GM12875 (cell line): ENCODE data around the gene PRSS36.

Experiments used
- H3K4me3 ChIP-seq: one replicate; pipeline ENCODE4 v1.5.1; 2011; ENCODE audit warnings: low read depth, low read length, control low read depth
- TF ChIP-seq, protein P1 (sequence below): IDR thresholded peaks from 2 replicates; pipeline ENCODE4 v1.5.1; 2011; ENCODE audit warnings: low read depth, mild to moderate bottlenecking, control low read depth, inconsistent platforms, low read length, moderate library complexity, borderline replicate concordance; ENCODE audit not compliant: insufficient read depth

Gene PRSS36

DNA sequence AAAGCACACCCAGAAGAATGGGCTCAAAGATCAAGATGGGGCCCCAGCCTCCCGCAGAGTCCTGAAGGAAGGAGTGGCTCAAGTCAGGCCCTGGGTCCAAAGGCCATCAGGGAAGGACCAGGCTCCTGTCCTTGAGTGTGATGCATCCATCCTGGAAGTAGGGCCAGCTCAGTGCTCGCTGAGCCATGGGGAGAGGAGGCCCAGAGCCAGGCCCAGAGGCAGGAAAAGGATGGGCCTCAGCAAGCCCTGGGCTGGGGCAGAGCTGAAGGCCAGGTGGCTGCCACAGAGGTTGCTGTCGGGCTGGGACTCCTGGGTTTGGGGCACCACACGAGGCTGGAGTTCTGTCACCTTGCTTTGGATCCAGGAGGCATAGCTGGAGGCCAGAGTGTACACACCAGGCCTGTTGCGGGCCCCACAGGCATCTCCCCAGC, 18.0 kb downstream of the PRSS36 start:
- no peak overlapping the region for H3K4me3 ChIP-seq
- TF ChIP-seq, protein P1, sequence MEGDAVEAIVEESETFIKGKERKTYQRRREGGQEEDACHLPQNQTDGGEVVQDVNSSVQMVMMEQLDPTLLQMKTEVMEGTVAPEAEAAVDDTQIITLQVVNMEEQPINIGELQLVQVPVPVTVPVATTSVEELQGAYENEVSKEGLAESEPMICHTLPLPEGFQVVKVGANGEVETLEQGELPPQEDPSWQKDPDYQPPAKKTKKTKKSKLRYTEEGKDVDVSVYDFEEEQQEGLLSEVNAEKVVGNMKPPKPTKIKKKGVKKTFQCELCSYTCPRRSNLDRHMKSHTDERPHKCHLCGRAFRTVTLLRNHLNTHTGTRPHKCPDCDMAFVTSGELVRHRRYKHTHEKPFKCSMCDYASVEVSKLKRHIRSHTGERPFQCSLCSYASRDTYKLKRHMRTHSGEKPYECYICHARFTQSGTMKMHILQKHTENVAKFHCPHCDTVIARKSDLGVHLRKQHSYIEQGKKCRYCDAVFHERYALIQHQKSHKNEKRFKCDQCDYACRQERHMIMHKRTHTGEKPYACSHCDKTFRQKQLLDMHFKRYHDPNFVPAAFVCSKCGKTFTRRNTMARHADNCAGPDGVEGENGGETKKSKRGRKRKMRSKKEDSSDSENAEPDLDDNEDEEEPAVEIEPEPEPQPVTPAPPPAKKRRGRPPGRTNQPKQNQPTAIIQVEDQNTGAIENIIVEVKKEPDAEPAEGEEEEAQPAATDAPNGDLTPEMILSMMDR, result no peak

DNA sequence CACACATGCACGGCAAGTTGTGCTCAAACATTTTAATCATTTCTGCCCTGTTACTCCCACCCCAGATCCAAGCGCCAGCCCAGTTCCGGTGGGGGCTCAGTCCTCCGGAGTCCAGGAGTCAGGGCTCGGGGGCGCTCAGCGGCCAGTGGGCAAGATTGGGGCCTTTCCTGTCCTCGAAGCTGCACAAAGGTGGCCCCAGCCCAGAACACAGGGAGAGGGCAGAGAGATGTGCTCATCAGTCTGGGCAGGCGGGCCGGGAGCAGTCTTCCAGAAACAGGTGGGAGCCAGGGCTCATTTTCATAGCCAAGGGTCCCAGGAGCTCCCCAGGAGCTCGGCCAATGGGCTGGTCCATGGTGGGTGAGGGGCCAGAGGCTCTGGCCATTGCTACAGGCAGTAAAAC, 18.4 kb downstream of the PRSS36 start:
- TF ChIP-seq, protein P1, result no peak
- H3K4me3 ChIP-seq, result no peak overlapping the region

DNA sequence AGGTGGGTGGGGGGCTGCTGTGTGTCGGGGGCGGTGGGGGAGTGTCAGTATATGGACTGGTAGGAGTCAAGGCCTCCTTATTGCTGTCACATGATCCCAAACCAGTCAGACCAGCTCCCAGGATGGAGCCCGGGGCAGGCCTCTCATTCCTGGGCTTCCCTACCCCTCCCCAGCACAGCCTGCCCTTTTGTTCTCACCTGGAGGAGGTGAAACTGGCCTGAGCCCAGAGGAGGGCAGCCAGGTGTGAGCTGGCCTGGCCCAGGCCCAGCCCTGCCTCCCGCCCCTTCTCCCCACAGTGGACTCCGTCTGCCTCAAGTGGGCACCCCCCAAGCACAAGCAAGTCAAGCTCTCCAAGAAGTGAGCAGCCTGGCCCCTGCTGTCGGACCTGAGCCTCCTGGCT, 19.0 kb downstream of the PRSS36 start:
- no peak overlapping the region for H3K4me3 ChIP-seq
- TF ChIP-seq, protein P1, result no peak

DNA sequence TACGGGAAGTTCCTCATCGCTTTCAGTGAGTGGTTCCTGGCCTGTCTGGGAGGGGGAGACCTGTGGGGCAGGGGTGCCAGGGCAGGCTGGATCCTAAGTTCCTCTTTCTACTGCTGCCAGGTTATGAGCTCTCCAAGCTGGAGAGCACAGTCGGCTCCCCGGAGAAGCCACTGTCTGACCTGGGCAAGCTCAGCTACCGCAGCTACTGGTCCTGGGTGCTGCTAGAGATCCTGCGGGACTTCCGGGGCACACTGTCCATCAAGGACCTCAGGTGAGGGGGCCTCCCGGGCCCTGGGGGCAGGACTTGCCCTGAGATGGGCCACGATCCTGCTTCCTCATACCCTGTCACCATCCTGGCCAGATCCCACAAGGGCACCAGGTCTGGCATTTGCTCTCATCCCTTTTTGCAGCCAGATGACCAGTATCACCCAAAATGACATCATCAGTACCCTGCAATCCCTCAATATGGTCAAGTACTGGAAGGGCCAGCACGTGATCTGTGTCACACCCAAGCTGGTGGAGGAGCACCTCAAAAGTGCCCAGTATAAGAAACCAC, 19.5 kb downstream of the PRSS36 start:
- TF ChIP-seq, protein P1, result no peak

DNA sequence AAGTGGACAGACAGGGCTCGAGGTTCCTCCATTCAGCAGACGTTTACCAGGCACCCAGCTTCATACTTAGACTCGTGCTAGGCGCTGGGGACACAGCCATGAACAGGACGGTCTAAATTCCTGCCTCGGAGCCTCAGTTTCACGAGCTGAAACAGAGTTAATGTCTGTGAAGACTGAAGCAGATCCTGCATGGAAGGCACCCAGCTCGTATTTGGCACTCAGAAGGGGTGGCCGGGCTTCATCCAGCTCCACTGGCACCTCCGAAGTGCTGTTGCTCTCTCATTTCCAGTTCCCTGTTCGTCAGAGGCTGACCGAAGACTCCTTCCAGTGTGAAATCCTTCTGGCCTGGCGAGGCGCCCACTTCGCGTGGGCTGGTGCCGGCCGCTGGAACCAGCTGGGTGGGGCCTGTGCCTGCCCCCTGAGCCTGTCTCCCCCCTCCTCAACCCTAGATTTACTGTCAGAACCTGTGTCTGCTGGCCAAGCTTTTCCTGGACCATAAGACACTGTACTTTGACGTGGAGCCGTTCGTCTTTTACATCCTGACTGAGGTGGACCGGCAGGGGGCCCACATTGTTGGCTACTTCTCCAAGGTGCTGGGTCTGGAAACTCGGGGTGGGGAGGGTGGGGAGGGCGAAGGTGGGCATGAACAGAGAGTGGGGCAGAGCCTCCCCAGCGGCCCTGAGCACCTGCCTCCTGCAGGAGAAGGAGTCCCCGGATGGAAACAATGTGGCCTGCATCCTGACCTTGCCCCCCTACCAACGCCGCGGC, 20.1 kb downstream of the PRSS36 start:
- TF ChIP-seq, protein P1, result no peak
- no peak overlapping the region for H3K4me3 ChIP-seq

More for the DNA sequence above, 19.5 kb downstream of the PRSS36 start:
- no peak overlapping the region for H3K4me3 ChIP-seq

DNA sequence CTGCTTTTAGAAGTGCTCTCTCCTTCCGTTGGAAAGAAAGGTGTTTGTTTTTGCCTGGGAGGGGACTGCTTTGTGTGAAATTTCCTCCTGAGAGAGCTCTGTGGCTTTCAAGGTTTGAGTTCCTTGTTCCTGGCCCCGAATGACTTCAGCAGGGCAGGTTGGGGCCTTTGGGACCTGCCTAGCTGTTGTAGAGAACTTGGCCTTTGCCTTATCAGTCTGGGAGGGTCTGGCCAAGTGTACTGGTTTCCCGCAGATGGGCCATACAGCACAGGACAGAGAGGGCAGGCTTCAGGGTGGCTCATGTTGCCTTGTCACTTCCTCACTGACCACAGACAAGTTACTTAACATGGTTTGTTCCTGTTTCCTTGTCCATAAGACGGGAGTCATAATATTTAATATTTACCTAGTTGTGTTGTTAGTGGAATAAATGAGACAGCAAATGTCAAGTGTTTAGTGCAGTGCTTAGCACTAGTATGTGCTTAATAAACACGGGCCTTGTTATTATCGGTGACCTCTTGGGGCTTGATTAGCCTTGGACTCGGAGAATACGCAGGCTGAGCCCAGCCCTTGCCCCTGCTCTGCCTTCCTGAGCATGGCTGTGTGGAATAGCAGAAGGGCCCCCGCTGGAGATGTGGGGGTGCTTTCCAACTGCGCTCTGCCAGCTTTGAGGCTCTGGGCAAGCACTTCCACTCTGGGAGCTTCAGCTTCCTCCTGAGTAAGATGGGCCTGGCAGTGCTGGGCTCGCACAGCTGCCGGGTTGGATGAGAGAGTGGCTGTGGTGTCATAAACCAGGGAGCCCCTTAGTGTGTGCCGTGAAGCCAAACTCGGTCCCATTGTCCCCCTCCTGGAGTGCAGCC, 20.9 kb downstream of the PRSS36 start:
- no peak overlapping the region for H3K4me3 ChIP-seq
- TF ChIP-seq, protein P1, result no peak
